Measurements from ENCODE around the gene RPS6KA5. TPM values are rescaled to one million over a fixed set of nuclear protein-coding genes. Genes with fewer than 3 reads are reported as not detected.

RPS6KA5 gene
- total and polyA plus RNA-seq, 2 donors from 2014 or later = 0.95 to 9.4 TPM

- no peak overlapping the region for H3K9ac ChIP-seq (ENCODE audit: low read length in 3 of 3)
- H3K27me3 ChIP-seq (ENCODE audit: control insufficient read depth, insufficient read depth, low read length) = no peaks in the 10 kb centered on the region
- no peak for DNase-seq
- intact Hi-C loops (cut with DNase I) = no loop called here
- no peaks in the 10 kb centered on the region for H3K9me3 ChIP-seq (ENCODE audit: control insufficient read depth in 2 of 3, insufficient read depth in 1 of 3, low read length in 3 of 3)
- H3K4me3 ChIP-seq (ENCODE audit: low read length in 3 of 3) = no peak overlapping the region
- no peaks in the 10 kb centered on the region for H3K4me1 ChIP-seq (ENCODE audit: control insufficient read depth in 2 of 3, insufficient read depth in 2 of 3, low read depth in 1 of 3, low read length in 3 of 3)
- no peak for FAIRE-seq
- no peaks in the 10 kb centered on the region for H3K36me3 ChIP-seq (ENCODE audit: control insufficient read depth in 2 of 3, insufficient read depth in 3 of 3, low read length in 3 of 3)
- TF ChIP-seq, protein P1, sequence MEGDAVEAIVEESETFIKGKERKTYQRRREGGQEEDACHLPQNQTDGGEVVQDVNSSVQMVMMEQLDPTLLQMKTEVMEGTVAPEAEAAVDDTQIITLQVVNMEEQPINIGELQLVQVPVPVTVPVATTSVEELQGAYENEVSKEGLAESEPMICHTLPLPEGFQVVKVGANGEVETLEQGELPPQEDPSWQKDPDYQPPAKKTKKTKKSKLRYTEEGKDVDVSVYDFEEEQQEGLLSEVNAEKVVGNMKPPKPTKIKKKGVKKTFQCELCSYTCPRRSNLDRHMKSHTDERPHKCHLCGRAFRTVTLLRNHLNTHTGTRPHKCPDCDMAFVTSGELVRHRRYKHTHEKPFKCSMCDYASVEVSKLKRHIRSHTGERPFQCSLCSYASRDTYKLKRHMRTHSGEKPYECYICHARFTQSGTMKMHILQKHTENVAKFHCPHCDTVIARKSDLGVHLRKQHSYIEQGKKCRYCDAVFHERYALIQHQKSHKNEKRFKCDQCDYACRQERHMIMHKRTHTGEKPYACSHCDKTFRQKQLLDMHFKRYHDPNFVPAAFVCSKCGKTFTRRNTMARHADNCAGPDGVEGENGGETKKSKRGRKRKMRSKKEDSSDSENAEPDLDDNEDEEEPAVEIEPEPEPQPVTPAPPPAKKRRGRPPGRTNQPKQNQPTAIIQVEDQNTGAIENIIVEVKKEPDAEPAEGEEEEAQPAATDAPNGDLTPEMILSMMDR (IDR thresholded peaks at IDR 0.05; ENCODE audit: borderline replicate concordance, extremely low read depth, insufficient read depth) = no peak
- no peak overlapping the region for H3K27ac ChIP-seq (ENCODE audit: low read depth in 2 of 2, low read length in 2 of 2)
These were observed 21.8 kb upstream of the RPS6KA5 start for GRCh38 chr14:91082282-91082681.

GRCh38 chr14:91080071-91080470 is 19.6 kb upstream of the RPS6KA5 start:
- H3K36me3 ChIP-seq (ENCODE audit: control insufficient read depth in 2 of 3, insufficient read depth in 3 of 3, low read length in 3 of 3) = no peaks in the 10 kb centered on the region
- H3K4me1 ChIP-seq (ENCODE audit: control insufficient read depth in 2 of 3, insufficient read depth in 2 of 3, low read depth in 1 of 3, low read length in 3 of 3) = no peaks in the 10 kb centered on the region
- TF ChIP-seq, protein P1 (IDR thresholded peaks at IDR 0.05; ENCODE audit: borderline replicate concordance, extremely low read depth, insufficient read depth) = no peak
- H3K9me3 ChIP-seq (ENCODE audit: control insufficient read depth in 2 of 3, insufficient read depth in 1 of 3, low read length in 3 of 3) = no peaks in the 10 kb centered on the region
- H3K27ac ChIP-seq (ENCODE audit: low read depth in 2 of 2, low read length in 2 of 2) = no peak overlapping the region
- H3K4me3 ChIP-seq (ENCODE audit: low read length in 3 of 3) = no peak overlapping the region
- intact Hi-C loops (cut with DNase I) = no loop called here
- no peak for FAIRE-seq
- H3K27me3 ChIP-seq (ENCODE audit: control insufficient read depth, insufficient read depth, low read length) = no peaks in the 10 kb centered on the region
- no peak for DNase-seq
- H3K9ac ChIP-seq (ENCODE audit: low read length in 3 of 3) = no peak overlapping the region

DNA sequence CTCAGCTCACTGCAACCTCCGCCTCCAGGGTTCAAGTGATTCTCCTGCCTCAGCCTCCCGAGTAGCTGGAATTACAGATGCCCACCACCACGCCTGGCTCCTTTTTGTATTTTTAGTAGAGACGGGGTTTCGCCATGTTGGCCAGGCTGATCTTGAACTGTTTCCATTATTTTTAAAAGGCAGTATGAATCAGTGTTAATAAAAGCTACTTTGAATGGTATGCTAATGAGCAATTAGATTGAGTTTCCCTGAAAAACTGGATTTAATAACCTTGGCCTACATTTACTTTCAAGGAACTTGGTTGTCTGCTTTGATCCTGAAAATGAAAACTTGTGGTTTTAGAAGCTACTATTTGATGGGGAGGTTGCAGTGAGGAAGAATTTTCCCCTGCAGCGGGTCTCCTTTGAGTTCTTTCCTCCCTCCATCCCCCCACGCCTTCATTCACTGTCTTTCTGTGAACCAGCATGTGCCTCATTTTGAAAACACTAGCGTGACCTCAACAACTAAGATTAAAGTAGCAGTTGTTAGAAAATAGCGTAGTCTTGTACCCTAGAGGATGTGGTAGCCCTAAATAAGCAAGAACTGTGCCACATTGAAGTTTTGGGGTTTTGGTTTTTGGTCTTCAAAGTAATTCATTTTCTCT is 17.8 kb upstream of the RPS6KA5 start:
- FAIRE-seq (no peak), DNase-seq (no peak)
- Histone ChIP-seq H3K27me3 (ENCODE audit: control insufficient read depth, insufficient read depth, low read length) (no peaks in the 10 kb centered on the region), H3K4me1 (ENCODE audit: control insufficient read depth in 2 of 3, insufficient read depth in 2 of 3, low read depth in 1 of 3, low read length in 3 of 3) (no peaks in the 10 kb centered on the region), H3K4me3 (ENCODE audit: low read length in 3 of 3) (no peak overlapping the region), H3K9me3 (ENCODE audit: control insufficient read depth in 2 of 3, insufficient read depth in 1 of 3, low read length in 3 of 3) (no peaks in the 10 kb centered on the region), H3K27ac (ENCODE audit: low read depth in 2 of 2, low read length in 2 of 2) (no peak overlapping the region), H3K9ac (ENCODE audit: low read length in 3 of 3) (no peak overlapping the region), H3K36me3 (ENCODE audit: control insufficient read depth in 2 of 3, insufficient read depth in 3 of 3, low read length in 3 of 3) (no peaks in the 10 kb centered on the region)
- TF ChIP-seq, protein P1 (IDR thresholded peaks at IDR 0.05; ENCODE audit: borderline replicate concordance, extremely low read depth, insufficient read depth) = no peak
- intact Hi-C loops (cut with DNase I) = no loop called here

DNA sequence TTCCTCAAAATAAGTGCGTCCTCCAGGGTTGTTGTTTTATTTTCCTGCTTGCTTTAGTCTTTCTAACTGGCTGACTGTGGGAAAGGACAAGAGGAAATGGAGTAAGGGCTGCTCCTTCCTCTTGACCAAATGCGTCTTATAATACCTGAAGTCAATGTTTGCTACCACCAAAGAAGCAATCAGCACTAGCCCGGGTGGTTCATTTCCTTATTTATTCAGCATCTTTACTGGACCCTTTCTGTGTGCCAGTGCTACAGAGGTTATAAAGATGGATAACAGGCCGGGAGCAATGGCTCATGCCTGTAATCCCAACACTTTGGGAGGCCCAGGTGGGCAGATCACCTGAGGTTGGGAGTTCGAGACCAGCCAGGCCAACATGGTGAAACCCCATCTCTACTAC is 15.1 kb upstream of the RPS6KA5 start:
- H3K4me3 ChIP-seq (ENCODE audit: low read length in 3 of 3) = no peak overlapping the region
- H3K36me3 ChIP-seq (ENCODE audit: control insufficient read depth in 2 of 3, insufficient read depth in 3 of 3, low read length in 3 of 3) = no peaks in the 10 kb centered on the region
- no peak overlapping the region for H3K9ac ChIP-seq (ENCODE audit: low read length in 3 of 3)
- H3K27ac ChIP-seq (ENCODE audit: low read depth in 2 of 2, low read length in 2 of 2) = no peak overlapping the region
- DNase-seq = no peak
- no peaks in the 10 kb centered on the region for H3K9me3 ChIP-seq (ENCODE audit: control insufficient read depth in 2 of 3, insufficient read depth in 1 of 3, low read length in 3 of 3)
- H3K4me1 ChIP-seq (ENCODE audit: control insufficient read depth in 2 of 3, insufficient read depth in 2 of 3, low read depth in 1 of 3, low read length in 3 of 3) = no peaks in the 10 kb centered on the region
- intact Hi-C loops (cut with DNase I) = no loop called here
- FAIRE-seq = no peak
- TF ChIP-seq, protein P1 (IDR thresholded peaks at IDR 0.05; ENCODE audit: borderline replicate concordance, extremely low read depth, insufficient read depth) = no peak
- no peaks in the 10 kb centered on the region for H3K27me3 ChIP-seq (ENCODE audit: control insufficient read depth, insufficient read depth, low read length)
